HG03521 (cell line): Measurements from ENCODE around the gene BMPR1B.

Experiments used
- ATAC-seq: cut with Tn5 transposase; IDR thresholded peaks from one replicate; pipeline ENCODE4 v1.9.1; 2021; ENCODE audit warnings: mild to moderate bottlenecking, moderate library complexity; ENCODE audit not compliant: unreplicated experiment

Gene BMPR1B

GRCh38 chr4:95080969-95081368, 323.2 kb downstream of the BMPR1B start:
- ATAC-seq = no peak

- no peak for ATAC-seq
Measured at GRCh38 chr4:95084584-95084983, 326.8 kb downstream of the BMPR1B start.

DNA sequence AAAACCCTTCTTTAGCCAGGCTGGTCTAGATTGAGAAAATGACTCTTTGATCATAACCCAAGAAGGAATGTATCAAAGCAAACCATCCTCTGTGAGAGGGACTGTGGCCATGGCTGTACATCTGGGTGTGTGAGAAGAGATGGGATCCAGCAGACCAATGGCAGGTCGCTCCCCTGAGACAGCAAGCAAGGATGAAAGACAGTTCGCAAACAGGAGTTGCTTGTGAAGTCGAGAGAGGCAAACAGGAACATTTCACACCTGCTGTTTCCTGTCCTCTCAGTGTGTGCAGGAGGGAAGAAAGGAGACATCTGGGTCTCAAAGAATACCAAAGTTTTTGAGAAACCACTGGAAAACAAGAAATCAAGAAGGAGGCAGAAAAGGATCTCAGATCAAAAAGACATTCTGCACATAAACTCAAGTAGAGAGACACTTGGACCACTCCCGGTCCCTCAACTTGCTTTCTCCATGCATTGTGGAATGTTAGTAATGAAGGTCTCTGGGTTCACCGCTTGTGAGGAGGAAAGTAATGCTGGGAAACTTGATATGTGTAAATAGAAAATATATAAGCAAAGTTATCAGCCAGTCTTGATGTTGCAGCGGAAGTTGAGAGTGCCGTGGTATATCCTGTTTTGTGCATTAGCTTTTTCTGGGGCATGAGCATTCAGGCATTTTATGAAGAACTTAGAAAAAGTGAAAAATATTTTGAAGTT, 327.5 kb downstream of the BMPR1B start:
- ATAC-seq = no peak

GRCh38 chr4:95086551-95086950, 328.8 kb downstream of the BMPR1B start:
- ATAC-seq = no peak

DNA sequence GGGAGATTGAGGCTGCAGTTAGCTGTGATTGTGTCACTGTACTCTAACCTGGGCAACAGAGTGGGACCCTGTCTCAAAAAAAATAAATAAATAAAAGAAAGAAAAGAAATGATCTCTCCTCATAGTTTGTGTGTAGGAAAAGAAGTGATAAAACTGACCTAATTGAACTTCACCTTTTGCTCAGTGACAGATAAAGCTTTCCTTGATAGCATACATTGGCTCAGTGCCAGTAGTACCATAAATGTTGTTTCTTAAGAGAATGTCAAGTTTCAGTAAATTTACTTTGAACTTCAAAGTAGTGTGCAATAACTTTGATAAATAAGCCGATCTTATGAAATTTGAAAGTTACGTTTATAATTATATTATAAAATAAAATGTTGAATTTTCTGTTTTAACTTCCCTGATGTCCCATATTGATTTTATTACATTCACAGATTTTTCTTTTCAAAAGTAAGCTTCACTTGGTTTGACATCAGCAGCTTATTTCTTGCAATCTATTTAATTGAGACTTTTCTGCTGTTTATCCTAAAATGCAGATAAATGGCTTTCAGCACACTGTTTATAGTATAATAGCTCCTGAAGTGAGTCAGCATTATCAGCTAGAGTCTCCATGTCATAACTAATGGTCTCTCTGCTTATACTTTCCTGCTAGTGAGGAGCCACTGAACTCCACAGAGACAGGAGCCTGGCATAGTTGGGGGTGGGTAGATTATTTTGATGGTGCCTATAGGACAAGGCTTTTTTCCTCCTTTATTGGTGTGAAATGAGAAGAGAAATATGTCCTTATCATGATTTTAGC, 330.1 kb downstream of the BMPR1B start:
- ATAC-seq = no peak

- no peak for ATAC-seq
Measured at GRCh38 chr4:95091272-95091671, 333.5 kb downstream of the BMPR1B start.

GRCh38 chr4:95092766-95093165, 335.0 kb downstream of the BMPR1B start:
- no peak for ATAC-seq

GRCh38 chr4:95093460-95093859, 335.7 kb downstream of the BMPR1B start:
- no peak for ATAC-seq

- no peak for ATAC-seq
Measured at GRCh38 chr4:95093936-95094929, 336.5 kb downstream of the BMPR1B start.

GRCh38 chr4:95095348-95095974, 337.7 kb downstream of the BMPR1B start:
- no peak for ATAC-seq

GRCh38 chr4:95102162-95102790, 344.5 kb downstream of the BMPR1B start:
- ATAC-seq = no peak

- no peak for ATAC-seq
Measured at GRCh38 chr4:95105112-95105511, 347.4 kb downstream of the BMPR1B start.

DNA sequence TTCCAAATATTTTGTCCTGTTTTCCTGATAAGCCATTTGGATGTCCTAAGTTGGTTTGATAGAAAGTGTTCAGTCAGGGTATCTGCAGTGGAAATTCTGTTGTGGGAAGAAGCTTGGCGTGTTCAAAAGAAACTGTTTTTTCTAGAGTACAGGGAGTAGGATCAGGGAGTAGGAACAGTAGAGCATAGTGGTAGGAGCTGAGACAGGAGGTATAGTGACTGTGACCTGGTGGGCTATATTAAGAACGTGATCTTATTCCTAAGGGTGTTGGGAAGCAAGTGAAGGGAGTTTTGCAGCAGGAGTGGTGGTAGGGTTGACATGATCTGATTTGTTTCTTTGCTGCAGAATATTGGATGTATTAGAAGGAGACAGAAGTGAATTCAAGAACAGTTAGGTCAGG, 348.2 kb downstream of the BMPR1B start:
- no peak for ATAC-seq

DNA sequence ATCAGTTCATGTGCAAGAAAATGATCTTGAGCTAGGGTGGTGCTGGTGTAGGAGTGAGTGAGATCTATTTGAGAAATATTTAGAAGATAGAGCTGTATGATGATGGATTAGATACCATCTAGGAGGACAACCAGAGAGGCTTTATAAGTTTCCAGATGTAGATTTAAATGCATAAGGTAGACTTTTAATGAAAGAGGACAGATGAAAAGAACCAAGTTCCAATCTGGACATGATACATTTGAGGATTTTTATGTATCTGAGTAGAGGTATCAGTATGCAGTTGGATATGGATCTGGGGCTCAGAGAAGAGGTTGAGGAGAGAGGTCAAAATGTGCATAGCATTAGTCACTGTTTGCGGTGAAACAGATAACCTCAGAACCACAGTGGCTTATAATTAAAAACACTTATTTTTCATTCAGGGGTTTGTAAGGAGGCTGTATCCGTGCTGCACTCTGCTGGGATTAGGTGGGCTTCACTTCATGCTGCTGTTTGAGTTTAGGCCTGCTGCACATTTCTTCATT, 348.7 kb downstream of the BMPR1B start:
- no peak for ATAC-seq

GRCh38 chr4:95107004-95107403, 349.2 kb downstream of the BMPR1B start:
- ATAC-seq = no peak

- ATAC-seq = no peak
Measured at GRCh38 chr4:95107635-95108034, 349.9 kb downstream of the BMPR1B start.

DNA sequence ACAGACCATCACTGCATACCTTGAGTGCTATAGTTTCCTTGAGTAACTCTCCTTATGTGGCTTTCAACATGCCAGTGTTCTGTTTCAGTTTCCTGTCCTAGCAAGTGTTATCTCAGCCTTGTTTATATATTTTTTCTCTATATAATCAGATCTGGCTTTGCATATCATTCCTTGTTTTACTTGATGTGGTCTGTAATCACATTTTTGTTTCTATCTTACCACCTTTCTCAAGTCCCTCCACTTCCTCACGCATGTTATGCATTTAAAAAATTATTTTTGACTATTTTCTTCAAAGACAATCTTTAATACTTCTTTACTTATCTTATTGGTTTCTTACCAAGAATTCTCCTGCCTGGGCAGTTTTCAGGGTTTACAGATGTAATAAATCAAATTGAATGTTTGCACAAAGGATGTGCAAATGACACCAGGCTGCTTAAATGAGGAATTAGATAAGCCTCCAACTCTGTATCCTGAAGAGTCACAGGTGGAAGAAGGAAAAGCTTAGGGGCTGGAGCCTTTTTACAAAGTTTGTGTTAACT, 351.2 kb downstream of the BMPR1B start:
- no peak for ATAC-seq

DNA sequence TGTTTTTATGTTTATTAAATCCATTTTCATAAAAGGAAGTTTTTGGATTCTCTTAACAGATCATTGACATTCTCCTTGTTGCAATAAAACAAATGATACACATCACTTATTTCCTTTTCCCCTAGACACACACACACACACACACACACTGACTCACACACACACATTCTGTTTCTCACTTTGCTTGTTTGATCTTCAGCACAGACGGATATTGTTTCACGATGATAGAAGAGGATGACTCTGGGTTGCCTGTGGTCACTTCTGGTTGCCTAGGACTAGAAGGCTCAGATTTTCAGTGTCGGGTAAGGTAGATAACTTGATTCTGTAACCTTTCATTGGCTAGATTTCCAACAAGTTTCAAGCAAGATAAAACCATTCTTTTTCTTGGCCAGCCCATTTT, 356.8 kb downstream of the BMPR1B start:
- no peak for ATAC-seq

DNA sequence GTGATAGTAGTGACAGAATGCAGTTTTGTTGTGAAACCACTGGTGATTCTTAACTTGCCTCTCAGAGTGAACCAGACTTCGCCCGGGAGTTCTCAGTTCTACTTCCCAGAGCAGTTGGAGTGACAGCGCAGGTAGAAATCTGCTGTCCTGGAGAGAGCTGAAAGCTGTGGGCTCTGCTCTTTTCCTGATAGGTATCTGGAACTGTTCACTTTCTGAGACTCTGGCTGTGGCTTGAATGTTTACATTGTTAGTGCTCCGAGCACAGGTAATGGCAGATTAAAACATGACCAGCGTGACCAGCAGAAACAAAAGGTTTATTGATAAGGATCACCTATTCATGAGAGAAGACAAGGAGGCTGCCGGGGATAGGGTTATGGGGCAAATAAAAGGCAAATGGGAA, 360.7 kb downstream of the BMPR1B start:
- no peak for ATAC-seq

DNA sequence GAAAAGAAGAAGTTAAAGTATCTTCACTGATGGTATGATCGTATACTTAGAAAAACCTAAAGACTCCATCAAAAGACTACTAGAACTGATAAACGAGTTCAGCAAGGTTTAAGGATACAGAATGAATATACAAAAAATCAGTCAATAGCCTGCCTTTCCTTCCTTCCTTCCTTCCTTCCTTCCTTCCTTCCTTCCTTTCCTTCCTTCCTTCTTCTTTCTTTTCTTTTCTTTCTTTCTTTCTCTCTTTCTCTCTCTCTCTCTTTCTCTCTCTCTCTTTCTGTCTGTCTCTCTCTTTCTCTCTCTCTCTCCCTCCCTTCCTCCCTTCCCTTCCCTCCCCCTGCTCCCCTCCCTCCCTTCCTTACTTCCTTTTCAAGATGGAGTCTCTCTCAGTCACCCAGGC, 362.7 kb downstream of the BMPR1B start:
- ATAC-seq = no peak
